ENCODE data around the gene ZBTB49.

ZBTB49 gene

GRCh38 chr4:4284827-4285618 lies 5.0 kb upstream of the ZBTB49 start:
- no peak for DNase-seq

GRCh38 chr4:4288098-4288497 lies 2.0 kb upstream of the ZBTB49 start:
- no peak for DNase-seq

GRCh38 chr4:4289055-4289454 lies 996 bp upstream of the ZBTB49 start:
- no peak for DNase-seq

DNA sequence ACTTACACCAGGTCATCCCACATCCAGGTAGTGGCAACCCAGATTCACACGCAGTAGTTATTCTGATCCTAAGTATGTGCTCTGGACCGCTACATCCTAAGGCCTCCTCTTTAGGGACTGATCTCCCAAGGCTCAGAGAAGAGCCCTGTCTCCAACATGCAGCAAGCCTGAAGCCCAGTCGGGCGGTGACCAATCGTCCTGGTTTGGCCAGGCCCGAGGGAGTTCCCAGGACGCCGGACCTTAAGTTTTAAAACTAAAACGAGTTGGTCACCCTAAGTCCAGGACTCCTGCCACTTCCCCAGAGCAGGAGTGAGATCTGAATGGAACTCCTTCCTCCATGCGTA lies 482 bp upstream of the ZBTB49 start:
- no peak for DNase-seq

DNA sequence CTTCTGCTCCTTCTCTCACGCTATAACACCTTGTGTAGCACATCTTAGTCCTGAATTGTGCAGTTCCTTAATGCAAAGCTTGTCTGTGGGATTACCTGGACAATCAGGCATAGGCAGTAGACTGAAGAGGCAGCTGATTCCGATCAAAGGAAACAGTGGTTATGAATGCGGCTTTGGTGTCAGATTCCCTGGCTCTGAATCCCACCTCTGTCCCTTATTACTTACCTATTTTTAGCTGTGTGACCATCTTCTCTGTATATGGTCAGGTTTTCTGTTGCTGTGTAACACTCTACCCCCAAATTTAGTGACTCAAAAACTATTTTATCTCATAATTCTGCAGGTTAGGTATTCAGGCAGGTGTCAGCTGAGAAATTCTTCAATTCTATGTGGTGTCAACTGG lies 3.2 kb downstream of the ZBTB49 start:
- no peak for DNase-seq

DNA sequence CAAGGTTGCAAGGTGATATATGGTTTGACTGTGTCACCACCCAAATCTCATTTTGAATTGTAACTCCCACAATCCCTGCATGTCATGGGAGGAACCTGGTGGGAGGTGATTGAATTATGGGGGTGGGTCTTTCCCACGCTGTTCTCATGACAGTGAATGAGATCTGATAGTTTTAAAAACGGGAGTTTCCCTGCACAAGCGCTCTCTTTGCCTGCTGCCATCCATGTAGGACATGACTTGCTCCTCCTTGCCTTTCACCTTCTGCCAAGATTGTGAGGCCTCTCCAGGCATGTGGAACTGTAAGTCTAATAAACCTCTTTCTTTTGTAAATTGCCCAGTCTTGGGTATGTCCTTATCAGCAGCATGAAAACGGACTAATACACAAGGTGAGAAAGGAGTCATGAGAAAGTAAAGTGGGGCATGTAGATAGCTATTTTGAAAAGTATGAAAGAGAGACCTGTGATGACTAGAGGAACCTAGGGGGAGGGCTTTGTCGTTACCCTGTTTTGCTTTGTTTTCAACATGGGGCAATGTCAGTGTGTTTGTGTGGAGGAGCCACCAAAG lies 6.3 kb downstream of the ZBTB49 start:
- no peak for DNase-seq

DNA sequence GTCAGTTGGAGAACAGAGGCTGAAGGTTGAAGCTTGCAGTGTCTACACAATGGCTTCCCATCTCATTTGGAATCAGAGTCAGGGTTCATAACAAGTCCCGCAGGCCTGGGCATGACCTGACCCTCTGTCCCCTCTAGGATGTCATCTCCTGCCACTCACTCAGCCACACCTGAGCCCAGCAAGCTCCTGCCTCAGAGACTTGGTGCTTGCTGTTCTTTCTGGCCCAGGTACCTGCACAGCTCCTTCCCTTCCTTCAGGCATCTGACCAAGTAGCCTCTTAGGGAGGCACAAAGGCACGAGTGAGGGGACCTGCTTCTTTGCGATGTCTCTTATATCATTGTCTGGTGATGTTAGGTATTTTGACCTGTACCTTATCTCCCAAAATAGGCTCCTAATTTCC lies 9.0 kb downstream of the ZBTB49 start:
- DNase-seq, result no peak

DNA sequence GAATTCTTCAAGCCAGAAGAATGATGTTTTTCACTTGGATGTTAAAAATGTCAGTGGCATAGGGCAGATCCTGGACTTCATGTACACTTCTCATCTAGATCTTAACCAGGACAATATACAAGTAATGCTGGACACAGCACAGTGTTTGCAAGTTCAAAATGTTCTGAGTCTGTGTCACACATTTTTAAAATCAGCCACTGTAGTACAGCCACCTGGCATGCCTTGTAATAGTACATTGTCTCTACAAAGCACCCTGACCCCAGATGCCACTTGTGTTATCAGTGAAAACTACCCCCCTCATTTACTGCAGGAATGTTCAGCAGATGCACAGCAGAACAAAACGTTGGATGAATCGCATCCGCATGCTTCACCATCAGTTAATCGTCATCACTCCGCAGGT lies 11.9 kb downstream of the ZBTB49 start:
- DNase-seq, result no peak

GRCh38 chr4:4302416-4302815 lies 12.4 kb downstream of the ZBTB49 start:
- no peak for DNase-seq

GRCh38 chr4:4306920-4307319 lies 16.9 kb downstream of the ZBTB49 start:
- no peak for DNase-seq

DNA sequence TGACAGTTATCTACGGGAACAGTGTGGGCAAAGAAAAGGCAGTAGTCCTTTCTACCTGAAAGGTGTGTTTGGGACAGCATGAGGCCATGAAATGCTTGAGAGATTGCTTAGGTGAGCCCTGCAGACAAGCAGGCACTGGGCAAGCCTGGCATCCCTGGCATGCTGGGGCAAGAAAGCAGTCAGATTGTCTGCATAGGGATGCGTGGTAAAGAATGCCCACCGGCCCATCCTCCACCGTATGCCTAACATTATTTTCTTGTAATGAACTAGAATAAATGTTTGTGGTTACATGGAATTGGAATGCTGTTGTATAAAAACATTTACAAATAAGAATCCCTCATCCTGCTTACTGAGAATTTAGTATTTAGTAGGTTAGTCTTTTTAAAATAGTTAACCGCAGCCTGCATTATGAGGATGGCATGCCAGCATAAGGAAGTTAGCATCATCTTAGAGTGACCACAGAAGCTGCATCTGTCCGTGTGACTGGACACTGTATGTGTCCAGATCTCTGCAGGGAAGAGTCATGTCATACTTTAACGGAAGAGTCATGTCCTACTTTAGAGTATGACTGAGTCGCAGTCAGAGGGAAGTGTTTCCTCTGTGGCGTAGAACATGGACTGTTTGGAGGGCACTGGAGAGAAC lies 18.9 kb downstream of the ZBTB49 start:
- no peak for DNase-seq

DNA sequence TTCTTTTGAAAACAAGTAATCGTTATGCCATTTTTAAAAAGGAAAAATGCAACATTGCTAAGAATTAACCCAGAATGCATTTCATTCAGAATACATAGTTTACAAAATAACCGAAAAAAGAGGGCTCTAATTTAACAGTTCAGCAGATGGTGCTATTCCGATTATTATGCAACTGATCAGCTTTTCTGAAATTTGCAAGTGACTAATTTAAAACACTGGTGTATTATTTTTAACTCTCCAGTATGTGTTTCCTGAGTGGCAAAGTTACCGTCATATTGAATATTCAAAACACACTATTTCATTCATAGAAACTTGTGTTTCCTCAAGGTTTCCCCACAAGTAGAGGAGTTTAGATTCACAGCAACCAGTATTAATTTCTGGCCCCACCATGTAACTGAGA lies 21.1 kb downstream of the ZBTB49 start:
- no peak for DNase-seq

DNA sequence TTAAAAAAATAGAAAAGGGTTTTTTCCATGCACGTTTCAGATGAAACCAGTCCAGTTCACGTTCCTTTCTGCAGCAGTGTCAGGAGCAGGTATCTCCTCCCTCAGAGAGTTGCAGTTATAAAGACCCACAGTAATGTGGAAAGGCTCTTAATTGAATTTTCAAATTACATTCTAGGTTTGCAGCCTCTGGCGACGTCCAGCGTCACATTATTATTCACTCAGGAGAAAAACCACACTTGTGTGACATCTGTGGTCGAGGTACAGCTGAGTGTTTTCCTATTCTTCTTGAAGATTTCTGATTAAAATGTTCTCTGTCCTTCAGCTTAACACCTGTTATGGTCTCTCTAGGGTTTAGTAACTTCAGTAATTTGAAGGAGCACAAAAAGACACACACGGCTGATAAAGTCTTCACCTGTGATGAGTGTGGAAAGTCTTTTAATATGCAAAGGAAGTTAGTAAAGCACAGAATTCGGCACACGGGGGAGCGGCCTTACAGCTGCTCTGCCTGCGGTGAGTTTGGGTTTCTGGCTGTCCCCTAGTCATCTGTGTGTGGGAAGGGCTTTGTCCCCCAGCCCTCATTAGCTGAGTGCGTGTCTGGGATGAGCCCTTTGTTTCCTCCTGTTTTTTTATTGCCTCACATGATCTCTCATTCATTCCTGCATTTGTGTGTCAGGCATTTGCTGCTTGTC lies 25.6 kb downstream of the ZBTB49 start:
- no peak for DNase-seq

- no peak for DNase-seq
Measured at GRCh38 chr4:4316150-4316495, 26.1 kb downstream of the ZBTB49 start.

DNA sequence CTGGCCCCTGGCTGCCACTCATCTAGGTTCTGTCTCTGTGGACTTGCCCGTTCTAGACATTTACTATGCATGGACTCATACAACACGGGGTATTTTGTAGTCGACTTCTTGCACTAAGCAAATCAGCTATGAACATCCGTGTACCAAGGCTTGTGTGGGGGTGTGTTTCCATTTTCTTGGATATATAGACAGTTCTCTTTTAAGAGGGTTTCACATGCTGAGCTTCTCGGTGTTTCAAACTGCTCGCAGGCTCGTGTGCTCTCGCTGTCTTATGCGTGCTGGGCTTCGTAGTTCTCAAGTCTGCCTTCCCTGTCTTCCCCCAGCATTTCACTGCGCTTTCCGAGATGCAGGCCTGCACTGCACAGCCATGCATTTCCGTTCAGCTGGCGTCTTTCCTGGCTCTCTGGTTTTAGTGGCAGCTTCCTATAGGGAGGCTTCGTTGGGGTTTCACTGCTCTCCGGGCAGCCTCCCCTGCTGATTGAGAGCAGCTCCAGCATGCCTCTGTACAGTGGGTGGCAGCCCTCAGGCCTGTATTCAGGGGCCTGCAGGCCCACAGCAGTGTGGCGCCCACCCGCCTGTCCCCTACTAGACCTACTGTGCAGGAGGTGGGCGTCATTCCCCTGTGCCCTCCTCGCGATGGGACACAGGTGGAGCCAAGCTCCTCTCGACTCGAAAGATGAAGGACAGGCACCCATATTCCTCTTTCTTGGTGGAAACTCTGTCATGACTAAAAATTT lies 27.6 kb downstream of the ZBTB49 start:
- DNase-seq, result no peak

DNA sequence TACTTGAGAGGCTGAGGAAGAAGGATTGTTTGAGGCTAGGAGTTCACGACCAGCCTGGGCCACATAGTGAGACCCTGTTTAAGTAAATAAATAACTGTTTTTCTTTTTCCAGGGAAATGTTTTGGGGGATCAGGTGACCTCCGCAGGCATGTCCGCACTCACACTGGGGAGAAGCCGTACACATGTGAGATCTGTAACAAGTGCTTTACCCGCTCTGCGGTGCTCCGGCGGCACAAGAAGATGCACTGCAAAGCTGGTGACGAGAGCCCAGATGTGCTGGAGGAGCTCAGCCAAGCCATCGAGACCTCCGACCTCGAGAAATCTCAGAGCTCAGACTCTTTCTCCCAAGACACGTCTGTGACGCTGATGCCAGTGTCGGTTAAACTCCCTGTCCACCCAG lies 30.5 kb downstream of the ZBTB49 start:
- DNase-seq, result no peak

DNA sequence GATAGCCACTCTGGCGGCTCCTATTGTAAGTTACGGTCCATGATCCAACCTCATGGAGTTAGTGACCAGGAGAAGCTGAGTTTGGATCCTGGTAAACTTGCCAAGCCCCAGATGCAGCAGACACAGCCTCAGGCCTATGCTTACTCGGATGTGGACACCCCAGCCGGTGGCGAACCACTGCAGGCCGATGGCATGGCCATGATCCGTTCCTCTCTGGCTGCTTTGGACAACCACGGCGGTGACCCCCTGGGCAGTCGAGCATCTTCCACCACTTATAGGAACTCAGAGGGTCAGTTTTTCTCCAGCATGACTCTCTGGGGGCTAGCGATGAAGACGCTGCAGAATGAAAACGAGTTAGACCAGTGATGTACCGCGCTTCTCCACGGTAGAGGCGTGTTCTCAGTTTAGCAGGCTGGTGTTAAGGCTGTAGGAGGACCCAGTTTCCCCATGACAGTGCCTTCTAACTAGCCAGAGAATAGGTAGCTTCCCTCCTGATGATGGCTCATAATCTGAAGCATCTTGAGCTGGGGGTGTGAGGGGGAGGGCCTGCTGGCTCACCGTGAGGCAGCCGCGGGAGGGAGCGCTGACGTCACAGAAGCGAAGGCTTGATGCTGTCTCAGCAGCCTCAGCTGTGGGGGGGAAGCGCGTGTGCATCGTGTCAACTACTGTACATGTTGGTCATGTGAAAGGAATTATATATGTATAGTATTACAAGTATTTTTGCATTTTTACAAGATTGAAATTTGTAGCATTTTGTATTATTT lies 31.1 kb downstream of the ZBTB49 start:
- no peak for DNase-seq

DNA sequence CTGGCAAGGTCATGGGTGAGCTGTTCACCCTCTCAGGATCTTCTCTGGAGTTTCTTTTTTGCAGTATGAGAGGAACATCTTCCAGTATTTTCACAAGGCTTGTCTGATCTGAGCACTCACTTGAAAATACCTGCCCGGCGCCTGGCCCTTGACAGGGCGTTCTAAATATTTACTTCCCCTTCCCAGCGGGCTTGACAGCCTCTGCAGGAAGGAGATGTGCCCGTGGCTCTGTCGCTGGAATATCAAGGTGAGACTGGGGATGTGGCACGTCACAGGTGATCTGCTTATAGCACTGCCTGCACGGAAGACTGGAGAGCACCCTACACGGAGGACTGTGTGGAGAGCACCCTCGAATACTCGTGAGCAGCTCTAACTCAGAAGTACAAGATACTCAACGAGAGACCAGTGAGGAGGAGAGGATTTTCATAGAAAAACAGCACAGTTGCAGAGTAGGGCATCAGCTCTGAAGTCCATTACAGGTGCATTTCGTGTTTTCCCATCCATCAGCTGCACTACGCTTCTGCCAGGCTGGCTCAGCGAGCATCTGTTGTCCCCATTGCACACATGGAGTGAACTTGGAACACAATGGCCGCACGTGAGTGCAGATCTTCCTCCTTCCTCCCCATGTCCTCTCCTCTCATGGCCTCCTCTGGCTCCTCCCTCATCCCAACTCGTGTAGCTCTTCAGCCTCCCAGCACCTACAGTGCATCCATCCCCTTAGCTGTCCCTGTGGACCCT lies 32.1 kb downstream of the ZBTB49 start:
- no peak for DNase-seq

DNA sequence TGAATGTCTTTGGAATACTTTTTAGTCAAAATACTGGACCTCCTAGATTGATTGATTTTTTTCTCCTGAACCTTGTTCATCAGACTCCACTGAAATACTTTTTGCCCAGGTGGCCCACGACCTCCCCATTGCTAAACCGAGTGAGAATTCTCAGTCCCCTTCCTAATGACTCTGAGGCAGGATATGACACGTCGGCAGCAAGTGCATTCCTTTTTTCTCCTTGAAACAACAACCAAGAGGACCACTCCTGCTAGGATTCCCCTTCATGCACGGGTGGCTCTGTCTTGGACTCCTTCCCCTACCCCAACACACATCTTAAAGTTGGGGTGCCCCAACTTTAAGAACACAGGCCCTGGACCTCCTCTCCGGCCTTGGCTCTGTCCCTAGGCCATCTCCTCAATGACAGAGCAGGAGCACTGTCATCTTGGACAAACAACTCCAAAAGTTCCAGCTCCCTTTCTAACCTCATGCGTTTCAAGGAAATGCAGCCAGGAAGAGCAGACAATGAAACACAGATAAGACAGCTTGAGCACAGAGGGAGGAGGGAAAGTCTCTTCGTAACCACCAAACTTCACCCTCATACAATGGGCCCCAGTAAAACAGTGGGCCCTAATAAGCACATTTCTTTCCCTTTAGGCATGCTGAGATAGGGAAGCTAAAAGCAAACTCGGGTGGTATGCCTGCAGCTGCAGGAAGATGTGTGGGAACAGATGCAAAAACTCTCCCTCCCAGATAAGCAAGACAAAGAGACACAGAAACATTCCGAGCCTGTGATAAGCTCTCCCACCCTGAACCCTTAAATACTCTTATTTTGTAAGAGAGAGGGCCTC lies 33.9 kb downstream of the ZBTB49 start:
- no peak for DNase-seq

- no peak for DNase-seq
Measured at GRCh38 chr4:4325321-4325720, 35.3 kb downstream of the ZBTB49 start.

- DNase-seq, result no peak
Measured at GRCh38 chr4:4326166-4326565, 36.1 kb downstream of the ZBTB49 start.
